Measurements from ENCODE around the gene FSCN2. TPM values are rescaled to one million over a fixed set of nuclear protein-coding genes. Genes with fewer than 3 reads are reported as not detected.

The FSCN2 gene
- total and polyA plus RNA-seq, 2 of the 4 experiments (the other 2 are of a cell fraction) = 0.18 to 0.84 TPM

GRCh38 chr17:81551458-81552243, 23.5 kb downstream of the FSCN2 start:
- in situ Hi-C loops (cut with MboI; ENCODE audit: low sequenced_read_pairs) (no loop called here), dilution Hi-C loops (cut with HindIII; ENCODE audit: low sequenced_read_pairs, unreplicated experiment) (no loop called here), intact Hi-C loops (cut with micrococcal nuclease) (no loop called here)
- ChIA-PET POLR2A (ENCODE audit: unreplicated experiment) (no interaction called here), CTCF (no interaction called here)
- Histone ChIP-seq H4K8ac (ENCODE audit: low read depth in 2 of 2, low read length in 2 of 2) (peak overlapping the region; percentile 66 to 96; a peak in 2 of 4 replicates), H2BK120ac (ENCODE audit: low read depth, low read length) (peak overlapping the region; percentile 81; the same call in 1 of the 2 replicates), H2BK15ac (ENCODE audit: low read depth, low read length) (no peak overlapping the region), H3K9me3 (ENCODE audit: control insufficient read depth, insufficient read depth, low read length) (no peaks in the 10 kb centered on the region), H2AFZ (replicated peaks; ENCODE audit: low read length, poor library complexity) (peak overlapping the region; percentile 96), H3K27me3 (ENCODE audit: control insufficient read depth, insufficient read depth, low read length) (no peaks in the 10 kb centered on the region), H3K9ac (ENCODE audit: low read depth, low read length) (peak overlapping the region; percentile 98), H2AK5ac (ENCODE audit: low read depth, low read length) (0 out of 2 replicates have a peak overlapping the region, but pooled peaks have one; percentile 24), H4K91ac (ENCODE audit: insufficient read depth, low read depth, low read length) (peak overlapping the region; percentile 88; the same call in 1 of the 2 replicates), H3K23ac (ENCODE audit: low read depth, low read length) (peak overlapping the region; percentile 8), H4K5ac (ENCODE audit: low read depth, low read length) (peak overlapping the region; percentile 91; the same call in 1 of the 2 replicates), H2AK9ac (replicated peaks; ENCODE audit: low read depth, low read length, poor library complexity) (peak overlapping the region; percentile 98), H3K14ac (replicated peaks; ENCODE audit: low read depth, low read length) (peak overlapping the region; percentile 81), H3K4me2 (ENCODE audit: low read depth, low read length) (peak overlapping the region; percentile 98), H2BK5ac (ENCODE audit: low read depth, low read length, poor library complexity, severe bottlenecking) (peak overlapping the region; percentile 88), H3K4me3 (ENCODE audit: insufficient read depth, low read depth, low read length) (peak overlapping the region; percentile 100), H3K27ac (ENCODE audit: insufficient read depth, low read length) (peak overlapping the region; percentile 94), H3K9me1 (ENCODE audit: insufficient read depth, low read length) (peaks cover 17% of the 10 kb centered on the region), H3K4me1 (ENCODE audit: control insufficient read depth, insufficient read depth, low read length) (peaks cover 22% of the 10 kb centered on the region), H3K36me3 (ENCODE audit: control insufficient read depth, insufficient read depth, low read length) (peaks cover 32% of the 10 kb centered on the region), H3K56ac (ENCODE audit: extremely low read depth, insufficient read depth, low read length) (peak overlapping the region; percentile 54), H4K20me1 (ENCODE audit: insufficient read depth, low read length) (peaks cover 41% of the 10 kb centered on the region), H3K79me1 (ENCODE audit: low read depth in 1 of 2, low read length in 2 of 2) (peaks cover 17 to 70% of the 10 kb centered on the region in 2 experiments), H3K18ac (ENCODE audit: low read depth, low read length) (peak overlapping the region; percentile 90; the same call in 1 of the 2 replicates), H3K4ac (ENCODE audit: low read depth, low read length) (peak overlapping the region; percentile 95), H2BK20ac (ENCODE audit: low read depth, low read length) (no peak overlapping the region)
- ATAC-seq (ENCODE audit: low read depth) = peak; percentile 24
- TF ChIP-seq RFX5 (IDR thresholded peaks at IDR 0.05; ENCODE audit: low read depth, low read length) = no peak
- TF ChIP-seq SMC3 (IDR thresholded peaks at IDR 0.05; ENCODE audit: low read depth, low read length) = no peak
- no peak for TF ChIP-seq POLR2A (IDR thresholded peaks at IDR 0.05; ENCODE audit: low read depth, low read length)
- no peak for TF ChIP-seq MAFK (IDR thresholded peaks at IDR 0.05; ENCODE audit: low read depth, low read length)
- TF ChIP-seq RAD21 (IDR thresholded peaks at IDR 0.05; ENCODE audit: low read length) = no peak
- TF ChIP-seq USF2 (IDR thresholded peaks at IDR 0.05; ENCODE audit: low read depth, low read length) = no peak
- TF ChIP-seq RCOR1 (IDR thresholded peaks at IDR 0.05; ENCODE audit: insufficient replicate concordance, low read length) = no peak
- TF ChIP-seq NFE2L2 (IDR thresholded peaks at IDR 0.05; ENCODE audit: low read depth, low read length) = no peak
- no peak for TF ChIP-seq FOS (IDR thresholded peaks at IDR 0.05; ENCODE audit: low read depth, low read length)
- TF ChIP-seq ELK1 (IDR thresholded peaks at IDR 0.05; ENCODE audit: borderline replicate concordance, low read depth, low read length) = no peak
- TF ChIP-seq MAZ (IDR thresholded peaks at IDR 0.05; ENCODE audit: borderline replicate concordance, low read depth, low read length) = no peak
- TF ChIP-seq CHD1 (IDR thresholded peaks at IDR 0.05; ENCODE audit: low read depth, low read length) = no peak
- BruUV-seq (replicated peaks) = no TSS peak
- 4% methylated on average over 27 of the region's 69 CpGs; no CpG with 5 or more reads in 1 of the 2 experiments for WGBS, 2 experiments (ENCODE audit: extremely low coverage in 2 of 2, insufficient read length in 1 of 2)
- peak; percentile 16 for DNase-seq

All from IMR-90 (cell line).